HepG2 (cell line): ENCODE data around the gene ESF1. TPM values are rescaled to one million over a fixed set of nuclear protein-coding genes. Genes with fewer than 3 reads are reported as not detected.

ENCODE experiments used
- ATAC-seq: fragments of 200-7000 bp; cut with Tn5 transposase; 3 replicates; pipeline ENCODE4 v1.9.1; 2020; ENCODE audit warnings: mild to moderate bottlenecking, moderate library complexity
- BruUV-seq: library from RNA; stranded (reverse); fragments of 400-500 nt; replicated peaks from 2 replicates; lab custom pipeline; 2021; lab: Mats Ljungman, UMichigan
- CTCF ChIA-PET: fragments of 300-600 bp; formaldehyde crosslinking; extraction: SDS; loops from one replicate; lab custom pipeline; 2021; ENCODE audit warnings: low total read pairs, inconsistent platforms, low intra/inter-chr PET ratio; lab: Yijun Ruan, JAX
- POLR2A ChIA-PET: fragments of 350-600 bp; sonication (Branson Sonifier 250); formaldehyde crosslinking; loops from one replicate; lab custom pipeline; 2020; ENCODE audit warnings: antibody characterized with exemption, inconsistent platforms; lab: Yijun Ruan, JAX
- DNase-seq: peaks from one replicate; pipeline ENCODE4 v3.0.0-alpha.2; 2015; ENCODE audit warnings: low spot score
- FAIRE-seq: peaks from 3 replicates; lab custom pipeline; 2011; peaks lifted over from hg19 to GRCh38; lab: Jason Lieb, UNC
- H2AFZ ChIP-seq: one replicate; pipeline ENCODE4 v1.6.1; 2011; ENCODE audit warnings: low read length, inconsistent platforms
- H3K27ac ChIP-seq: fragments of 300-600 bp; 3 replicates; pipeline ENCODE4 v1.8.0; 2011; ENCODE audit warnings: mixed run types, mild to moderate bottlenecking, mixed read lengths, low read length, inconsistent platforms; ENCODE audit not compliant: insufficient read depth; ENCODE audit errors: extremely low read length
- H3K27me3 ChIP-seq, 2 experiments: fragments of 200-600 bp in 1 of 2; 2 replicates in 1 of 2; 3 replicates in 1 of 2; pipeline versions ENCODE4 v1.6.0 to v1.8.0; 2011; ENCODE audit warnings: low read length in 2 of 2, mild to moderate bottlenecking in 2 of 2, moderate library complexity in 2 of 2, inconsistent platforms in 1 of 2; ENCODE audit not compliant: insufficient read depth in 2 of 2, control insufficient read depth in 1 of 2
- H3K36me3 ChIP-seq, 2 experiments: fragments of 200-600 bp in 1 of 2; replicated peaks in 1 of 2; 2 replicates in 1 of 2; 3 replicates in 1 of 2; pipeline versions ENCODE4 v1.5.1 to v1.8.0; 2011; ENCODE audit warnings: low read length in 2 of 2, inconsistent platforms in 1 of 2; ENCODE audit not compliant: insufficient read depth in 2 of 2, control insufficient read depth in 1 of 2
- H3K4me1 ChIP-seq: 2 replicates; pipeline ENCODE4 v1.5.1; 2012; ENCODE audit warnings: low read length, inconsistent platforms; ENCODE audit not compliant: insufficient read depth
- H3K4me2 ChIP-seq: 2 replicates; pipeline ENCODE4 v1.6.0; 2011; ENCODE audit warnings: low read depth, low read length, inconsistent platforms
- H3K4me3 ChIP-seq, 3 experiments: fragments of 200-600 bp in 1 of 3; sonication (generic), shearing (Covaris generic) in 1 of 3; replicated peaks in 1 of 3; 2 replicates each; pipeline ENCODE4 v1.5.1; 2011 to 2016; ENCODE audit warnings: low read length in 3 of 3, inconsistent platforms in 2 of 3, low read depth in 2 of 3, mild to moderate bottlenecking in 2 of 3, control low read depth in 1 of 3, mixed read lengths in 1 of 3; ENCODE audit not compliant: insufficient read depth in 1 of 3
- H3K79me2 ChIP-seq: one replicate; pipeline ENCODE4 v1.6.1; 2011; ENCODE audit warnings: low read length, inconsistent platforms; ENCODE audit not compliant: insufficient read depth
- H3K9ac ChIP-seq: 2 replicates; pipeline ENCODE4 v1.6.0; 2011; ENCODE audit warnings: mild to moderate bottlenecking, low read depth, low read length, inconsistent platforms; ENCODE audit not compliant: insufficient read depth
- H3K9me3 ChIP-seq: 2 replicates; pipeline ENCODE4 v1.5.1; 2012; ENCODE audit warnings: mild to moderate bottlenecking, low read length
- H4K20me1 ChIP-seq: 2 replicates; pipeline ENCODE4 v1.6.0; 2011; ENCODE audit warnings: inconsistent platforms, mild to moderate bottlenecking, low read length, moderate library complexity; ENCODE audit not compliant: insufficient read depth
- FOSL1 ChIP-seq: sonication (generic); formaldehyde crosslinking; IDR thresholded peaks from 2 replicates; pipeline ENCODE4 v1.9.0; 2021; ENCODE audit warnings: missing genetic modification reagents, borderline replicate concordance
- FOXO1 ChIP-seq: sonication (generic); formaldehyde crosslinking; IDR thresholded peaks from 2 replicates; pipeline ENCODE4 v1.4.0; 2020; ENCODE audit warnings: missing genetic modification reagents
- NFE2L2 ChIP-seq: fragments of 150-350 bp; IDR thresholded peaks from 2 replicates; pipeline ENCODE4 v1.6.1; 2014; ENCODE audit warnings: low read length
- TBX2 ChIP-seq: sonication (generic); formaldehyde crosslinking; IDR thresholded peaks from 2 replicates; pipeline ENCODE4 v1.5.0; 2020; ENCODE audit warnings: missing genetic modification reagents, mild to moderate bottlenecking, borderline replicate concordance
- YEATS4 ChIP-seq: sonication (generic); formaldehyde crosslinking; IDR thresholded peaks from 2 replicates; pipeline ENCODE4 v1.4.0; 2020; ENCODE audit warnings: missing genetic modification reagents, borderline replicate concordance
- ZNF225 ChIP-seq: sonication (generic); formaldehyde crosslinking; IDR thresholded peaks from 2 replicates; pipeline ENCODE4 v1.4.0; 2020; ENCODE audit warnings: mild to moderate bottlenecking, missing genetic modification reagents
- in situ Hi-C: cut with HindIII; loops from 2 replicates; pipeline ENCODE4 v1.10.0; 2017; ENCODE audit warnings: low pct_unique_long_range_greater_than_20kb; ENCODE audit not compliant: extremely low pct_ligation_motif_present
- intact Hi-C: fragments of 100-400 bp; cut with micrococcal nuclease; formaldehyde crosslinking; loops from one replicate; pipeline ENCODE4 v1.10.0; 2022; ENCODE audit not compliant: unreplicated experiment
- polyA plus RNA-seq, 8 experiments: library from polyadenylated mRNA; depleted of rRNA in 3 of 8; stranded (reverse) in 7 of 8; unstranded in 1 of 8; fragments of >200 nt; fragmentation: Illumina TruSeq in 4 of 8; extraction: Trizol in 4 of 8; gene quantifications; 2 replicates each; pipeline versions ENCODE4 v1.2.1 to v1.2.3, GENCODE V29; 2011 to 2016; ENCODE audit warnings: low read depth in 4 of 8, missing spikeins in 1 of 8, mixed read lengths in 1 of 8; ENCODE audit not compliant: insufficient read depth in 1 of 8
- total RNA-seq, 5 experiments: library from RNA; depleted of rRNA; stranded (reverse); fragments of >200 nt; fragmentation: Illumina TruSeq; extraction: Trizol; gene quantifications; 2 replicates each; pipeline ENCODE4 v1.2.3, GENCODE V29; 2016; ENCODE audit warnings: low read depth in 1 of 5
- TF ChIP-seq, protein P1 (sequence below): sonication (generic); formaldehyde crosslinking; IDR thresholded peaks from 2 replicates; pipeline ENCODE4 v1.8.0; 2022; ENCODE audit warnings: mild to moderate bottlenecking, missing genetic modification reagents, moderate library complexity
- TF ChIP-seq, protein P2 (sequence below): sonication (generic); formaldehyde crosslinking; IDR thresholded peaks from 2 replicates; pipeline ENCODE4 v1.5.0; 2020; ENCODE audit warnings: missing genetic modification reagents
- TF ChIP-seq, protein P3 (sequence below): sonication (generic); formaldehyde crosslinking; IDR thresholded peaks from 2 replicates; pipeline ENCODE4 v1.5.0; 2020; ENCODE audit warnings: missing genetic modification reagents, mild to moderate bottlenecking, borderline replicate concordance
- TF ChIP-seq, protein P4 (sequence below): sonication (generic); formaldehyde crosslinking; IDR thresholded peaks from 2 replicates; pipeline ENCODE4 v1.5.0; 2020; ENCODE audit warnings: mild to moderate bottlenecking, missing genetic modification reagents

ESF1 gene
- total and polyA plus RNA-seq, 2 of the 13 experiments (the other 11 are each of a cell fraction or from before 2014, with no cell fraction given): 7.3 to 66.9 TPM

DNA sequence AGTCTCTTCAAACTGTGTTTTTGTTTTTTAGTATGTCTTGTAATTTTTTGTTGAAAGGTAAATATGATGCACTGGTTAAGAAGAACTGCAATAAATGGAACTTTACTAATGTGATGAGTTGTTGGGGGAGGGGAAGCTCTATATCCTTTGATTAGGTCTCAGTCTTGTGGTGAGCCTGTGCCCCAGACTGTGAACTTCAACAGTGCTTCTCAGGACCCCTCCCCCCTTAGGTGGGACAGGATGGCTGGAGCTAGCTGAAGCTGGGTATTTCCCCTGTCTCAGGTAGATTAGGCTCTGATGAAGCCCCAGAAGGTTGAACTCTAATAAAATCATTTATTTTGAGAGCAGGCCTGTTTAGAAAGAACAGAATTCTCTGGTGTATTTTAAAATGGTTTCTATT is 114.6 kb downstream of the ESF1 start:
- CTCF ChIA-PET: no interaction called here
- TF ChIP-seq NFE2L2 (no peak), FOSL1 (no peak), FOXO1 (CRISPR knock-in tag) (no peak), YEATS4 (no peak), TBX2 (CRISPR knock-in tag) (no peak), ZNF225 (no peak)
- TF ChIP-seq, protein P1, sequence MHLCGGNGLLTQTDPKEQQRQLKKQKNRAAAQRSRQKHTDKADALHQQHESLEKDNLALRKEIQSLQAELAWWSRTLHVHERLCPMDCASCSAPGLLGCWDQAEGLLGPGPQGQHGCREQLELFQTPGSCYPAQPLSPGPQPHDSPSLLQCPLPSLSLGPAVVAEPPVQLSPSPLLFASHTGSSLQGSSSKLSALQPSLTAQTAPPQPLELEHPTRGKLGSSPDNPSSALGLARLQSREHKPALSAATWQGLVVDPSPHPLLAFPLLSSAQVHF (CRISPR knock-in tag): no peak
- TF ChIP-seq, protein P2, sequence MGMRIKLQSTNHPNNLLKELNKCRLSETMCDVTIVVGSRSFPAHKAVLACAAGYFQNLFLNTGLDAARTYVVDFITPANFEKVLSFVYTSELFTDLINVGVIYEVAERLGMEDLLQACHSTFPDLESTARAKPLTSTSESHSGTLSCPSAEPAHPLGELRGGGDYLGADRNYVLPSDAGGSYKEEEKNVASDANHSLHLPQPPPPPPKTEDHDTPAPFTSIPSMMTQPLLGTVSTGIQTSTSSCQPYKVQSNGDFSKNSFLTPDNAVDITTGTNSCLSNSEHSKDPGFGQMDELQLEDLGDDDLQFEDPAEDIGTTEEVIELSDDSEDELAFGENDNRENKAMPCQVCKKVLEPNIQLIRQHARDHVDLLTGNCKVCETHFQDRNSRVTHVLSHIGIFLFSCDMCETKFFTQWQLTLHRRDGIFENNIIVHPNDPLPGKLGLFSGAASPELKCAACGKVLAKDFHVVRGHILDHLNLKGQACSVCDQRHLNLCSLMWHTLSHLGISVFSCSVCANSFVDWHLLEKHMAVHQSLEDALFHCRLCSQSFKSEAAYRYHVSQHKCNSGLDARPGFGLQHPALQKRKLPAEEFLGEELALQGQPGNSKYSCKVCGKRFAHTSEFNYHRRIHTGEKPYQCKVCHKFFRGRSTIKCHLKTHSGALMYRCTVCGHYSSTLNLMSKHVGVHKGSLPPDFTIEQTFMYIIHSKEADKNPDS (CRISPR knock-in tag): no peak
- TF ChIP-seq, protein P3, sequence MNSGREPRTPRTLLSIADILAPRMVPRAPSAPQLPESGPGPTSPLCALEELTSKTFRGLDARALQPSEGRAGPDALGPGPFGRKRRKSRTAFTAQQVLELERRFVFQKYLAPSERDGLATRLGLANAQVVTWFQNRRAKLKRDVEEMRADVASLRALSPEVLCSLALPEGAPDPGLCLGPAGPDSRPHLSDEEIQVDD: no peak
- TF ChIP-seq, protein P4, sequence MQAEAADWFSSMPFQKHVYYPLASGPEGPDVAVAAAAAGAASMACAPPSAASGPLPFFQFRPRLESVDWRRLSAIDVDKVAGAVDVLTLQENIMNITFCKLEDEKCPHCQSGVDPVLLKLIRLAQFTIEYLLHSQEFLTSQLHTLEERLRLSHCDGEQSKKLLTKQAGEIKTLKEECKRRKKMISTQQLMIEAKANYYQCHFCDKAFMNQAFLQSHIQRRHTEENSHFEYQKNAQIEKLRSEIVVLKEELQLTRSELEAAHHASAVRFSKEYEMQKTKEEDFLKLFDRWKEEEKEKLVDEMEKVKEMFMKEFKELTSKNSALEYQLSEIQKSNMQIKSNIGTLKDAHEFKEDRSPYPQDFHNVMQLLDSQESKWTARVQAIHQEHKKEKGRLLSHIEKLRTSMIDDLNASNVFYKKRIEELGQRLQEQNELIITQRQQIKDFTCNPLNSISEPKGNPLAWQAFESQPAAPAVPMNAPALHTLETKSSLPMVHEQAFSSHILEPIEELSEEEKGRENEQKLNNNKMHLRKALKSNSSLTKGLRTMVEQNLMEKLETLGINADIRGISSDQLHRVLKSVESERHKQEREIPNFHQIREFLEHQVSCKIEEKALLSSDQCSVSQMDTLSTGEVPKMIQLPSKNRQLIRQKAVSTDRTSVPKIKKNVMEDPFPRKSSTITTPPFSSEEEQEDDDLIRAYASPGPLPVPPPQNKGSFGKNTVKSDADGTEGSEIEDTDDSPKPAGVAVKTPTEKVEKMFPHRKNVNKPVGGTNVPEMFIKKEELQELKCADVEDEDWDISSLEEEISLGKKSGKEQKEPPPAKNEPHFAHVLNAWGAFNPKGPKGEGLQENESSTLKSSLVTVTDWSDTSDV (CRISPR knock-in tag): no peak

More for the DNA sequence above, 114.6 kb downstream of the ESF1 start:
- POLR2A ChIA-PET: no interaction called here
- Histone ChIP-seq H3K4me3 (no peak overlapping the region), H4K20me1 (no peaks in the 10 kb centered on the region), H3K4me2 (no peak overlapping the region), H3K27ac (no peak overlapping the region), H3K27me3 (peaks cover 0 to 15% of the 10 kb centered on the region in 2 experiments; a peak in 1 of 5 replicates), H3K9ac (no peak overlapping the region), H3K4me1 (no peaks in the 10 kb centered on the region), H3K79me2 (no peaks in the 10 kb centered on the region), H3K36me3 (no peaks in the 10 kb centered on the region), H2AFZ (no peak overlapping the region), H3K9me3 (no peaks in the 10 kb centered on the region)
- DNase-seq (no peak), ATAC-seq (no peak), FAIRE-seq (no peak)
- in situ Hi-C loops (no loop called here), intact Hi-C loops (no loop called here)
- BruUV-seq: no TSS peak
